Measurements from ENCODE around the gene MAST4.

MAST4 gene

GRCh38 chr5:67195406-67196275 is 599.4 kb downstream of the MAST4 start:
- DNase-seq (ENCODE audit: low read depth in 2 of 3, low spot score in 1 of 3) = no peak

GRCh38 chr5:67196537-67197059 is 600.4 kb downstream of the MAST4 start, which contains the start of gene CD180:
TSS of gene CD180 (minus strand) at chr5:67196799. CDS start at chr5:67196641, 158 bp downstream.
- DNase-seq (ENCODE audit: low read depth in 2 of 3, low spot score in 1 of 3) = no peak

- DNase-seq (ENCODE audit: low read depth in 2 of 3, low spot score in 1 of 3) = no peak
Observed at GRCh38 chr5:67197536-67197935, 601.3 kb downstream of the MAST4 start.

GRCh38 chr5:67198917-67199316 is 602.7 kb downstream of the MAST4 start:
- DNase-seq (ENCODE audit: low read depth in 2 of 3, low spot score in 1 of 3) = no peak

- no peak for DNase-seq (ENCODE audit: low read depth in 2 of 3, low spot score in 1 of 3)
Observed at GRCh38 chr5:67199859-67200258, 603.7 kb downstream of the MAST4 start.

- DNase-seq (ENCODE audit: low read depth in 2 of 3, low spot score in 1 of 3) = no peak
Observed at GRCh38 chr5:67200809-67201562, 604.8 kb downstream of the MAST4 start.

GRCh38 chr5:67201897-67202549 is 605.8 kb downstream of the MAST4 start:
- no peak for DNase-seq (ENCODE audit: low read depth in 2 of 3, low spot score in 1 of 3)

GRCh38 chr5:67202828-67203227 is 606.6 kb downstream of the MAST4 start:
- no peak for DNase-seq (ENCODE audit: low read depth in 2 of 3, low spot score in 1 of 3)

GRCh38 chr5:67203701-67204074 is 607.5 kb downstream of the MAST4 start:
- DNase-seq (ENCODE audit: low read depth in 2 of 3, low spot score in 1 of 3) = no peak

- no peak for DNase-seq (ENCODE audit: low read depth in 2 of 3, low spot score in 1 of 3)
Observed at GRCh38 chr5:67204821-67205220, 608.6 kb downstream of the MAST4 start.

- no peak for DNase-seq (ENCODE audit: low read depth in 2 of 3, low spot score in 1 of 3)
Observed at GRCh38 chr5:67205981-67206380, 609.8 kb downstream of the MAST4 start.

- DNase-seq (ENCODE audit: low read depth in 2 of 3, low spot score in 1 of 3) = no peak
Observed at GRCh38 chr5:67206461-67206860, 610.3 kb downstream of the MAST4 start.

- DNase-seq (ENCODE audit: low read depth in 2 of 3, low spot score in 1 of 3) = peak; percentile 78 to 90 (median 78)
Observed at GRCh38 chr5:67206929-67207328, 610.7 kb downstream of the MAST4 start.

GRCh38 chr5:67208403-67208802 is 612.2 kb downstream of the MAST4 start:
- no peak for DNase-seq (ENCODE audit: low read depth in 2 of 3, low spot score in 1 of 3)

- DNase-seq (ENCODE audit: low read depth in 2 of 3, low spot score in 1 of 3) = peak; percentile 30 to 80 (median 42)
Observed at GRCh38 chr5:67209141-67209771, 613.1 kb downstream of the MAST4 start.

GRCh38 chr5:67211926-67212325 is 615.7 kb downstream of the MAST4 start:
- no peak for DNase-seq (ENCODE audit: low read depth in 2 of 3, low spot score in 1 of 3)

- DNase-seq (ENCODE audit: low read depth in 2 of 3, low spot score in 1 of 3) = no peak
Observed at GRCh38 chr5:67214036-67214435, 617.8 kb downstream of the MAST4 start.

- DNase-seq (ENCODE audit: low read depth in 2 of 3, low spot score in 1 of 3) = no peak
Observed at GRCh38 chr5:67214707-67215447, 618.7 kb downstream of the MAST4 start.

GRCh38 chr5:67215519-67216471 is 619.6 kb downstream of the MAST4 start:
- peak; percentile 46 to 49 (median 46) for DNase-seq (ENCODE audit: low read depth in 2 of 3, low spot score in 1 of 3)

Data from stimulated activated CD4-positive, alpha-beta T cell treated with anti-CD3 and anti-CD28 coated beads, Interleukin-12 subunit alpha, Interleukin-12 subunit beta, amount 100 ng/mL, for 48 hours (primary cell).